Neuronal stem cell (in vitro differentiated cells): ENCODE results near the gene MINK1.

ENCODE experiments used
- DNase-seq: peaks from one replicate; pipeline ENCODE4 v3.0.0-alpha.2; 2013; ENCODE audit warnings: low spot score
- H2AFZ ChIP-seq: one replicate; pipeline ENCODE4 v1.6.1; 2013; ENCODE audit warnings: mild to moderate bottlenecking, low read length, inconsistent platforms
- H2AK5ac ChIP-seq: 2 replicates; pipeline ENCODE4 v1.6.1; 2013; ENCODE audit warnings: low read depth, mild to moderate bottlenecking, inconsistent platforms, low read length, moderate library complexity, mixed read lengths
- H2BK120ac ChIP-seq: 2 replicates; pipeline ENCODE4 v1.6.1; 2013; ENCODE audit warnings: low read depth, mild to moderate bottlenecking, inconsistent platforms, low read length, moderate library complexity, mixed read lengths
- H2BK12ac ChIP-seq: one replicate; pipeline ENCODE4 v1.6.1; 2013; ENCODE audit warnings: low read length, inconsistent platforms
- H2BK15ac ChIP-seq: 2 replicates; pipeline ENCODE4 v1.6.1; 2013; ENCODE audit warnings: mild to moderate bottlenecking, low read length, inconsistent platforms, mixed read lengths
- H2BK5ac ChIP-seq: one replicate; pipeline ENCODE4 v1.6.1; 2013; ENCODE audit warnings: inconsistent platforms, mild to moderate bottlenecking, low read length, moderate library complexity
- H3K14ac ChIP-seq: one replicate; pipeline ENCODE4 v1.6.1; 2013; ENCODE audit warnings: low read length, inconsistent platforms
- H3K18ac ChIP-seq: 2 replicates; pipeline ENCODE4 v1.6.1; 2013; ENCODE audit warnings: low read length, inconsistent platforms
- H3K23ac ChIP-seq: 2 replicates; pipeline ENCODE4 v1.6.1; 2013; ENCODE audit warnings: low read depth, mild to moderate bottlenecking, mixed read lengths, low read length, inconsistent platforms; ENCODE audit not compliant: poor library complexity
- H3K27ac ChIP-seq: replicated peaks from 3 replicates; pipeline ENCODE4 v1.5.1; 2013; ENCODE audit warnings: low read length, inconsistent platforms
- H3K27me3 ChIP-seq, 3 experiments: 2 replicates each; pipeline ENCODE4 v1.6.1; 2013; ENCODE audit warnings: low read length in 3 of 3, mild to moderate bottlenecking in 2 of 3, inconsistent platforms in 1 of 3, low read depth in 1 of 3, mixed read lengths in 1 of 3, moderate library complexity in 1 of 3; ENCODE audit not compliant: control insufficient read depth in 3 of 3, insufficient read depth in 3 of 3
- H3K36me3 ChIP-seq, 2 donors: replicated peaks in 1 of 2; 2 replicates each; pipeline ENCODE4 v1.6.1; 2013; ENCODE audit warnings: low read length in 2 of 2; ENCODE audit not compliant: control insufficient read depth in 2 of 2, insufficient read depth in 2 of 2
- H3K4ac ChIP-seq: 2 replicates; pipeline ENCODE4 v1.6.1; 2013; ENCODE audit warnings: inconsistent platforms, mild to moderate bottlenecking, low read length, moderate library complexity
- H3K4me1 ChIP-seq, 2 donors: 1 replicate in 1 of 2; 2 replicates in 1 of 2; pipeline ENCODE4 v1.6.1; 2013; ENCODE audit warnings: low read length in 2 of 2, low read depth in 1 of 2; ENCODE audit not compliant: control insufficient read depth in 2 of 2, insufficient read depth in 1 of 2
- H3K4me2 ChIP-seq: one replicate; pipeline ENCODE4 v1.6.1; 2013; ENCODE audit warnings: mild to moderate bottlenecking, low read length, inconsistent platforms; ENCODE audit not compliant: insufficient read depth, poor library complexity, severe bottlenecking
- H3K4me3 ChIP-seq, 2 donors: 2 replicates each; pipeline ENCODE4 v1.5.1; 2013; ENCODE audit warnings: low read length in 2 of 2, mild to moderate bottlenecking in 2 of 2, inconsistent platforms in 1 of 2, moderate library complexity in 1 of 2
- H3K79me1 ChIP-seq: one replicate; pipeline ENCODE4 v1.6.1; 2013; ENCODE audit warnings: low read depth, mild to moderate bottlenecking, inconsistent platforms, low read length, moderate library complexity
- H3K9ac ChIP-seq: one replicate; pipeline ENCODE4 v1.6.1; 2013; ENCODE audit warnings: mild to moderate bottlenecking, low read depth, low read length, inconsistent platforms; ENCODE audit not compliant: poor library complexity
- H3K9me3 ChIP-seq, 2 donors: replicated peaks in 1 of 2; 2 replicates each; pipeline versions ENCODE3 to v1.6.1; 2013; ENCODE audit warnings: low read length in 2 of 2, mild to moderate bottlenecking in 2 of 2, inconsistent platforms in 1 of 2, low read depth in 1 of 2, mixed read lengths in 1 of 2, moderate library complexity in 1 of 2; ENCODE audit not compliant: control insufficient read depth in 2 of 2, insufficient read depth in 1 of 2
- H4K8ac ChIP-seq: one replicate; pipeline ENCODE4 v1.6.1; 2013; ENCODE audit warnings: low read depth, mild to moderate bottlenecking, inconsistent platforms, low read length, moderate library complexity
- H4K91ac ChIP-seq: one replicate; pipeline ENCODE4 v1.6.1; 2013; ENCODE audit warnings: low read length, low read depth, mild to moderate bottlenecking, inconsistent platforms; ENCODE audit not compliant: poor library complexity
- WGBS, 2 donors: extraction: QIAGEN DNeasy Blood & Tissue Kit; methylation state at CpG; one replicate each; pipeline ENCODE4 v1.1.7; 2013; ENCODE audit warnings: missing lambda C conversion rate in 2 of 2, mixed read lengths in 1 of 2; ENCODE audit not compliant: insufficient read length in 2 of 2, insufficient replicate concordance in 1 of 2; ENCODE audit errors: extremely low coverage in 2 of 2; 5-methylcytosine and 5-hydroxymethylcytosine counted together

Gene MINK1

DNA sequence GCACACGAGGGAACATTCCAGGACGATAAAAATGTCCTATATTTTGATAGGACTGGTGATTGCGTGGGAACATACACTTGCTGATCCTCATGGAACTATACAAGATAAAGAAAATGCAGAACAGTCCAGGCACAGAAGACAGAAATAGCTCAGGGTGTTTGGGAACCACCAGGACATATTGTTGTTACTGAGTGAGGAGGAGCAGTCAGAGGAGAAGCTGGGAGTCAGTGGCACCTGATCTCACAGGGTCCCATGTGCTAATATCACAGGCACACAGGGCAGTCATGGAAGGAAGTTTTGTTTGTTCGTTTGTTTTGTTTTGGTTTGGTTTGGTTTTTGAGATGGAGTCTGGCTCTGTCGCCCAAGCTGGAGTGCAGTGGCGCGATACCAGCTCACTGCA lies 20.4 kb upstream of the MINK1 start:
- H3K9ac ChIP-seq = no peak overlapping the region
- no peak overlapping the region for H3K14ac ChIP-seq
- H3K4me1 ChIP-seq = peaks cover 2% of the 10 kb centered on the region in 2 donors
- no peak overlapping the region for H3K18ac ChIP-seq
- H3K27me3 ChIP-seq = no peaks in the 10 kb centered on the region
- H3K79me1 ChIP-seq = peaks cover 8% of the 10 kb centered on the region
- no peak overlapping the region for H3K23ac ChIP-seq
- H2BK15ac ChIP-seq = no peak overlapping the region
- no peak overlapping the region for H4K91ac ChIP-seq
- H3K4me3 ChIP-seq = no peak overlapping the region
- H3K36me3 ChIP-seq = peaks cover 38 to 72% of the 10 kb centered on the region in 2 donors
- WGBS, 2 donors = no CpG with 5 or more reads among the region's 7 CpGs
- DNase-seq = no peak
- H4K8ac ChIP-seq = no peak overlapping the region
- no peak overlapping the region for H3K4me2 ChIP-seq
- H2BK5ac ChIP-seq = no peak overlapping the region
- H3K4ac ChIP-seq = no peak overlapping the region
- no peak overlapping the region for H2BK120ac ChIP-seq
- no peak overlapping the region for H2AK5ac ChIP-seq
- H2AFZ ChIP-seq = no peak overlapping the region
- H2BK12ac ChIP-seq = no peak overlapping the region
- H3K27ac ChIP-seq = no peak overlapping the region
- peaks cover 0 to 1% of the 10 kb centered on the region in 2 donors for H3K9me3 ChIP-seq

- peaks cover 41 to 70% of the 10 kb centered on the region in 2 donors for H3K36me3 ChIP-seq
- no peak overlapping the region for H2AFZ ChIP-seq
Measured at GRCh38 chr17:4815043-4815675, 18.0 kb upstream of the MINK1 start.

GRCh38 chr17:4816826-4817225 lies 16.3 kb upstream of the MINK1 start:
- no CpG with 5 or more reads among the region's 13 CpGs for WGBS, 2 donors
- Histone ChIP-seq H3K4ac (no peak overlapping the region), H3K14ac (no peak overlapping the region), H2AFZ (no peak overlapping the region), H3K9me3 (peaks cover 0 to 1% of the 10 kb centered on the region in 2 donors), H4K8ac (no peak overlapping the region), H3K4me1 (no peaks in the 10 kb centered on the region), H3K36me3 (peaks cover 33 to 67% of the 10 kb centered on the region in 2 donors), H2BK120ac (no peak overlapping the region), H3K27me3 (no peaks in the 10 kb centered on the region), H2AK5ac (no peak overlapping the region), H3K27ac (no peak overlapping the region), H4K91ac (no peak overlapping the region), H3K9ac (no peak overlapping the region), H2BK12ac (no peak overlapping the region), H3K4me2 (no peak overlapping the region), H3K79me1 (peaks cover 2% of the 10 kb centered on the region), H3K18ac (no peak overlapping the region), H2BK15ac (no peak overlapping the region), H2BK5ac (no peak overlapping the region), H3K4me3 (no peak overlapping the region), H3K23ac (no peak overlapping the region)
- no peak for DNase-seq

More at GRCh38 chr17:4815043-4815675, 18.0 kb upstream of the MINK1 start:
- no peak overlapping the region for H3K9ac ChIP-seq
- H2BK5ac ChIP-seq = no peak overlapping the region
- H3K27ac ChIP-seq = no peak overlapping the region
- H2BK15ac ChIP-seq = no peak overlapping the region
- peaks cover 2% of the 10 kb centered on the region for H3K79me1 ChIP-seq
- H4K91ac ChIP-seq = no peak overlapping the region
- H4K8ac ChIP-seq = no peak overlapping the region
- H3K23ac ChIP-seq = no peak overlapping the region
- H2BK120ac ChIP-seq = no peak overlapping the region
- no peak overlapping the region for H3K4me2 ChIP-seq
- no peaks in the 10 kb centered on the region for H3K27me3 ChIP-seq
- WGBS, 2 donors = 100% methylated on average over 1 of the region's 7 CpGs; no CpG with 5 or more reads in 1 of the 2 donors
- DNase-seq = no peak
- no peak overlapping the region for H3K4ac ChIP-seq
- H3K4me3 ChIP-seq = peak overlapping the region in 1 of 2 donors; percentile 30
- no peak overlapping the region for H3K14ac ChIP-seq
- H3K18ac ChIP-seq = no peak overlapping the region
- peaks cover 0 to 1% of the 10 kb centered on the region in 2 donors for H3K9me3 ChIP-seq
- H2BK12ac ChIP-seq = no peak overlapping the region
- no peaks in the 10 kb centered on the region for H3K4me1 ChIP-seq
- H2AK5ac ChIP-seq = peak overlapping the region; percentile 28

- Histone ChIP-seq H4K91ac (no peak overlapping the region), H3K14ac (no peak overlapping the region), H4K8ac (no peak overlapping the region), H3K79me1 (peaks cover 2% of the 10 kb centered on the region), H3K27me3 (no peaks in the 10 kb centered on the region), H2BK12ac (no peak overlapping the region), H2BK120ac (no peak overlapping the region), H2BK5ac (no peak overlapping the region), H2AFZ (no peak overlapping the region), H3K9me3 (peaks cover 0 to 1% of the 10 kb centered on the region in 2 donors), H2BK15ac (no peak overlapping the region), H3K4me3 (no peak overlapping the region), H3K9ac (peak overlapping the region; percentile 30), H3K27ac (no peak overlapping the region), H2AK5ac (no peak overlapping the region), H3K36me3 (peaks cover 38 to 73% of the 10 kb centered on the region in 2 donors), H3K4me2 (no peak overlapping the region), H3K23ac (no peak overlapping the region), H3K4ac (no peak overlapping the region), H3K18ac (no peak overlapping the region), H3K4me1 (no peaks in the 10 kb centered on the region)
- WGBS, 2 donors = no CpG with 5 or more reads among the region's 12 CpGs
- DNase-seq = no peak
Measured at GRCh38 chr17:4818276-4818675, 14.9 kb upstream of the MINK1 start.
